ENCODE data around the gene KANSL3. TPM values are rescaled to one million over a fixed set of nuclear protein-coding genes. Genes with fewer than 3 reads are reported as not detected.

The KANSL3 gene
- total and polyA plus RNA-seq, 2 donors (not counting 1 experiment from before 2014, with no cell fraction given) = 15.9 to 36.5 TPM

DNA sequence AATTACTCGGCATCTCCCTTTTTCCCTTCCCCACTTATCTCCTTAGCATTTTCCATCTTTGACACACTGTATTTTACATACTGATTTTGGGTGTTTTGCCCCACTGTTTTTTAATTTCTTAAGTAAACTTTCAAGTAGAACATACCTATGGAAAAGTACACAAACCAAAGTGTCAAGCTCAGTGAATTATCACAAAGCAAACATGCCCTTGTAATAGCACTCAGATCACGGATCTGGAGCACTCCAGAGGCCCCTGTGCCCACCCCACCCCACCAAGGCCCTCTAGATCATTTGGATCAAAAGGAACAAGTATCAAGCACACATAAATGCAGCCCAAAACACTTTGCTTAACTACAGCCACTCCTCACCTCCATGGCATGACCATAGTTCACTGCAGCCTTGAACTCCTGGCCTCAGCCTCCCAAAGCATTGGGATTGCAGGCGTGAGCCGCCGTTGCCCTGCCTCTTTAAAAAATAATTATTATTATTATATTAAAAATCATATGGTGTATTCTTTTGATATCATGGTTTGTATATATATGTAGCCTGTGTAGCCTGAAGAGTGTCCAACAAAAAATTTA, 42.5 kb upstream of the KANSL3 start:
- no peak overlapping the region for H3K9ac ChIP-seq (ENCODE audit: insufficient read depth, low read length)
- H3K4me1 ChIP-seq (ENCODE audit: control insufficient read depth, extremely low read depth, insufficient read depth, low read length) = no peaks in the 10 kb centered on the region
- no peak overlapping the region for H3K4me2 ChIP-seq (ENCODE audit: extremely low read depth, insufficient read depth, low read length)
- no peaks in the 10 kb centered on the region for H3K79me2 ChIP-seq (ENCODE audit: control insufficient read depth, insufficient read depth, low read length)
- peaks cover 10% of the 10 kb centered on the region for H3K27me3 ChIP-seq (ENCODE audit: control insufficient read depth, insufficient read depth, low read length)
- no peak overlapping the region for H2AFZ ChIP-seq (ENCODE audit: low read length)
- no peaks in the 10 kb centered on the region for H4K20me1 ChIP-seq (ENCODE audit: control insufficient read depth, extremely low read depth, insufficient read depth, low read length)
- no peaks in the 10 kb centered on the region for H3K9me3 ChIP-seq (ENCODE audit: control insufficient read depth, insufficient read depth, low read depth, low read length)
- TF ChIP-seq, protein P1, sequence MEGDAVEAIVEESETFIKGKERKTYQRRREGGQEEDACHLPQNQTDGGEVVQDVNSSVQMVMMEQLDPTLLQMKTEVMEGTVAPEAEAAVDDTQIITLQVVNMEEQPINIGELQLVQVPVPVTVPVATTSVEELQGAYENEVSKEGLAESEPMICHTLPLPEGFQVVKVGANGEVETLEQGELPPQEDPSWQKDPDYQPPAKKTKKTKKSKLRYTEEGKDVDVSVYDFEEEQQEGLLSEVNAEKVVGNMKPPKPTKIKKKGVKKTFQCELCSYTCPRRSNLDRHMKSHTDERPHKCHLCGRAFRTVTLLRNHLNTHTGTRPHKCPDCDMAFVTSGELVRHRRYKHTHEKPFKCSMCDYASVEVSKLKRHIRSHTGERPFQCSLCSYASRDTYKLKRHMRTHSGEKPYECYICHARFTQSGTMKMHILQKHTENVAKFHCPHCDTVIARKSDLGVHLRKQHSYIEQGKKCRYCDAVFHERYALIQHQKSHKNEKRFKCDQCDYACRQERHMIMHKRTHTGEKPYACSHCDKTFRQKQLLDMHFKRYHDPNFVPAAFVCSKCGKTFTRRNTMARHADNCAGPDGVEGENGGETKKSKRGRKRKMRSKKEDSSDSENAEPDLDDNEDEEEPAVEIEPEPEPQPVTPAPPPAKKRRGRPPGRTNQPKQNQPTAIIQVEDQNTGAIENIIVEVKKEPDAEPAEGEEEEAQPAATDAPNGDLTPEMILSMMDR (conservative IDR thresholded peaks at IDR 0.05 in 1 of 2, IDR thresholded peaks at IDR 0.05 in 1 of 2; ENCODE audit: low read depth in 1 of 2, low read length in 2 of 2) = no peak
- no peak for TF ChIP-seq EZH2 (IDR thresholded peaks at IDR 0.05; ENCODE audit: low read length, missing control alignments)
- H3K4me3 ChIP-seq (replicated peaks in 1 of 4; ENCODE audit: control extremely low read depth in 1 of 4, insufficient read depth in 1 of 4, low read depth in 3 of 4, low read length in 4 of 4) = no peak overlapping the region
- no peak for DNase-seq (ENCODE audit: low read depth in 2 of 2)
- no peaks in the 10 kb centered on the region for H3K36me3 ChIP-seq (ENCODE audit: control insufficient read depth, insufficient read depth, low read length)
- H3K27ac ChIP-seq (ENCODE audit: insufficient read depth, low read length) = no peak overlapping the region

DNA sequence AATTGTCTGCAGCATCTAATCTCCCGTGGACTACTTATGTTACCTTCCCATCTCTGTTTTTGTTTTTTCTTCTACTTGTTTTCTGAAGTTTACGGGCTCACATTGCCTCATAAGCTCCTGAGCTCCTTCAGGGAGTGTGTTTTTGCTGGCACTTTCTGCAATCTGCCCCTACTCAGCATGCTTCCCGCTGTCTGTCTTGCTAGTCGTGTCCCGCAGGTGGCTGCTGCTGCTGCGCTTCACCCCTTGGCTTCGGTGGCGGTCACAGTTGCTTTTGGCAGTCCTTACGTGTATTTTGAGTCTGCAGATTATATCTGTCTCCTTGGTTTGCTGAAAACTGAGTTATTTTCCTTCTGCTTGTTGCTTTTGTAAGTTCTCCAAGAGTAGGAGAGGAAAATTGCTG, 41.7 kb upstream of the KANSL3 start:
- Histone ChIP-seq H3K4me1 (ENCODE audit: control insufficient read depth, extremely low read depth, insufficient read depth, low read length) (no peaks in the 10 kb centered on the region), H3K79me2 (ENCODE audit: control insufficient read depth, insufficient read depth, low read length) (no peaks in the 10 kb centered on the region), H3K27ac (ENCODE audit: insufficient read depth, low read length) (no peak overlapping the region), H3K4me3 (replicated peaks in 1 of 4; ENCODE audit: control extremely low read depth in 1 of 4, insufficient read depth in 1 of 4, low read depth in 3 of 4, low read length in 4 of 4) (no peak overlapping the region), H3K36me3 (ENCODE audit: control insufficient read depth, insufficient read depth, low read length) (no peaks in the 10 kb centered on the region), H3K4me2 (ENCODE audit: extremely low read depth, insufficient read depth, low read length) (no peak overlapping the region), H3K9ac (ENCODE audit: insufficient read depth, low read length) (no peak overlapping the region), H3K27me3 (ENCODE audit: control insufficient read depth, insufficient read depth, low read length) (peaks cover 7% of the 10 kb centered on the region), H3K9me3 (ENCODE audit: control insufficient read depth, insufficient read depth, low read depth, low read length) (no peaks in the 10 kb centered on the region), H4K20me1 (ENCODE audit: control insufficient read depth, extremely low read depth, insufficient read depth, low read length) (no peaks in the 10 kb centered on the region), H2AFZ (ENCODE audit: low read length) (no peak overlapping the region)
- no peak for TF ChIP-seq EZH2 (IDR thresholded peaks at IDR 0.05; ENCODE audit: low read length, missing control alignments)
- TF ChIP-seq, protein P1 (conservative IDR thresholded peaks at IDR 0.05 in 1 of 2, IDR thresholded peaks at IDR 0.05 in 1 of 2; ENCODE audit: low read depth in 1 of 2, low read length in 2 of 2) = no peak
- DNase-seq (ENCODE audit: low read depth in 2 of 2) = peak in 1 of 2 donors; percentile 5

DNA sequence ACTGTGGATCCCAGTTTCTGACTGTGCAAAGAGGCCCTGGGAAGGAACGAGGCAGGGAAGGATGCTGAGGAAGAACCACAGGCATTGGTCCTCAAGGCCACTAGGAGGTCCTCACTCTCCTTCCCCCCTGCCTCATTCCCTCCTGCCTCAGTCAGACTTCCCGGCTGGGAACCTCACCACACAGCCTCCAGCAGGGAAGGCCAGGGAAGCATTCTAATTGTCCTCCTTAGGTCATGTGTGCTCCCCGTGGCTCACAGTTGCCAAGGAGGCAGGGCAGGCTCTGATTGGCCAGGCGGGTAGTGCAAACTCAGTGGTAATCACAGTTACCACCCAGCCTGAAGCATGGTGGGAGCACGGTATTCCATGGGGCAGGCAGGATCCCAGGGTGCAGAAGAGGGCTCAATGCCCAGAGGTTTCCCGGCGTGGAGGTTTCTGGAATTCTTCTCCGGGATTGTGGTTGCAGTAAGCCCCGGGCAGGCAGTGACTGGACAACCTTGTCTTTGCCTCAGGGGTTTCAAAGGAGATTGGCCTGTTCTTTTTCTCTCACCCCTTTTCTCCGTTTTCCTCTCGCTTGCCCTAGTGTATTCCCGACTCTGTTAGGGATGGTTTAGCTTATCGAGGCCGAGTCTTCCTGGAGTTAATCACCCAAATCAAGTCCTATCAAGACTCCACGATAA, 31.6 kb upstream of the KANSL3 start:
- H4K20me1 ChIP-seq (ENCODE audit: control insufficient read depth, extremely low read depth, insufficient read depth, low read length) = no peaks in the 10 kb centered on the region
- H3K27me3 ChIP-seq (ENCODE audit: control insufficient read depth, insufficient read depth, low read length) = peaks cover 2% of the 10 kb centered on the region
- DNase-seq (ENCODE audit: low read depth in 2 of 2) = no peak
- H3K79me2 ChIP-seq (ENCODE audit: control insufficient read depth, insufficient read depth, low read length) = no peaks in the 10 kb centered on the region
- no peaks in the 10 kb centered on the region for H3K4me1 ChIP-seq (ENCODE audit: control insufficient read depth, extremely low read depth, insufficient read depth, low read length)
- H2AFZ ChIP-seq (ENCODE audit: low read length) = no peak overlapping the region
- H3K36me3 ChIP-seq (ENCODE audit: control insufficient read depth, insufficient read depth, low read length) = no peaks in the 10 kb centered on the region
- H3K9me3 ChIP-seq (ENCODE audit: control insufficient read depth, insufficient read depth, low read depth, low read length) = no peaks in the 10 kb centered on the region
- H3K9ac ChIP-seq (ENCODE audit: insufficient read depth, low read length) = no peak overlapping the region
- H3K27ac ChIP-seq (ENCODE audit: insufficient read depth, low read length) = no peak overlapping the region
- no peak overlapping the region for H3K4me2 ChIP-seq (ENCODE audit: extremely low read depth, insufficient read depth, low read length)
- H3K4me3 ChIP-seq (replicated peaks in 1 of 4; ENCODE audit: control extremely low read depth in 1 of 4, insufficient read depth in 1 of 4, low read depth in 3 of 4, low read length in 4 of 4) = no peak overlapping the region
- no peak for TF ChIP-seq EZH2 (IDR thresholded peaks at IDR 0.05; ENCODE audit: low read length, missing control alignments)
- TF ChIP-seq, protein P1 (conservative IDR thresholded peaks at IDR 0.05 in 1 of 2, IDR thresholded peaks at IDR 0.05 in 1 of 2; ENCODE audit: low read depth in 1 of 2, low read length in 2 of 2) = no peak

Measured in fibroblast of lung (primary cell).